Measurements from ENCODE around the gene HSF5.

Gene HSF5

DNA sequence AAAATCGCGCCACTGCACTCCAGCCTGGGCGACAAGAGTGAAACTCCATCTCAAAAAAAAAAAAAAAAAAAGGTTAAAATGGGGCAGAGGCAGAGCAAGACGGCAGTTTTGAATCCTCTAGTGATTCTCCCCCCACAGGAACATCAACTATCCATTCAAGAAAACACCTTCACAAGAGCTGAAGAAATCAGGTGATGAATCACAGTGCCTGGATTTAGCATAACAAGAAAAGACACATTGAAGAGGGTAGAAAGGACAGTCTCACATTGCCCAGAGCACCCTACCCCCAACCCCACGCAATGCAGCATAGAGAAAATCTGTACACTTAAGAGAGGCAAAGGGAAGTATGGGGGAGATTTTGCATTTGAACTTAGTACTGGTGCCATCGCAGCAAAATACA lies 42.1 kb downstream of the HSF5 start:
- no peak for DNase-seq
- Histone ChIP-seq H3K27me3 (ENCODE audit: insufficient read depth, low read depth, severe bottlenecking) (no peaks in the 10 kb centered on the region), H3K4me3 (ENCODE audit: low read depth, low read length) (no peak overlapping the region), H3K9me3 (ENCODE audit: severe bottlenecking) (no peaks in the 10 kb centered on the region), H3K36me3 (no peaks in the 10 kb centered on the region), H3K27ac (no peak overlapping the region)
- no peak for TF ChIP-seq CTCF (IDR thresholded peaks at IDR 0.05; ENCODE audit: low read depth, low read length)

- Histone ChIP-seq H3K36me3 (no peaks in the 10 kb centered on the region), H3K27me3 (ENCODE audit: insufficient read depth, low read depth, severe bottlenecking) (no peaks in the 10 kb centered on the region), H3K4me3 (ENCODE audit: low read depth, low read length) (no peak overlapping the region), H3K27ac (no peak overlapping the region), H3K9me3 (ENCODE audit: severe bottlenecking) (no peaks in the 10 kb centered on the region)
- no peak for TF ChIP-seq CTCF (IDR thresholded peaks at IDR 0.05; ENCODE audit: low read depth, low read length)
- no peak for DNase-seq
These were observed 51.4 kb downstream of the HSF5 start for GRCh38 chr17:58436805-58437239.

DNA sequence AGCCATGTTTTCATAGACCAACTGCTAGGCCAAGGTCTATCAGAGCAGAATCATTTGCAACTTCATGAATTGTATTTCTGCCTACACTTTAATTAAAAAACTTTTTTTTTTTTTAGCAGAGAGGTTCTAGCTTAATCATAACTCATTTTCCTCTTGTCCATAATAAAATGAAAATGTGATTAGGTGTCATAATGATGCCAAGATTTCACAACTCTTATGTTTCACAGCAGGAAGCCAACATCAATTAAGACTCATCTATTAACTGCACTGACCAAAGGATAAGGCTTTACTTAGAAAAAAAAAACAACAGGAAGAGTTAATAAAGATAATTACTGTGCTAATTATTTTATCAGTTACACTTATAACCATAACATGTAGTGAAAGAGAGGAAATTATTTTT lies 52.0 kb downstream of the HSF5 start:
- Histone ChIP-seq H3K27ac (no peak overlapping the region), H3K27me3 (ENCODE audit: insufficient read depth, low read depth, severe bottlenecking) (no peaks in the 10 kb centered on the region), H3K4me3 (ENCODE audit: low read depth, low read length) (no peak overlapping the region), H3K9me3 (ENCODE audit: severe bottlenecking) (no peaks in the 10 kb centered on the region), H3K36me3 (no peaks in the 10 kb centered on the region)
- no peak for TF ChIP-seq CTCF (IDR thresholded peaks at IDR 0.05; ENCODE audit: low read depth, low read length)
- DNase-seq: no peak

- DNase-seq: no peak
- H3K27ac ChIP-seq: no peak overlapping the region
- H3K4me3 ChIP-seq (ENCODE audit: low read depth, low read length): no peak overlapping the region
- H3K9me3 ChIP-seq (ENCODE audit: severe bottlenecking): no peaks in the 10 kb centered on the region
- H3K36me3 ChIP-seq: no peaks in the 10 kb centered on the region
- H3K27me3 ChIP-seq (ENCODE audit: insufficient read depth, low read depth, severe bottlenecking): no peaks in the 10 kb centered on the region
- TF ChIP-seq CTCF (IDR thresholded peaks at IDR 0.05; ENCODE audit: low read depth, low read length): 0 out of 2 replicates have a peak, but pooled peaks have one; percentile 5
These were observed 55.2 kb downstream of the HSF5 start for GRCh38 chr17:58432806-58433573.

GRCh38 chr17:58427807-58428206 lies 60.4 kb downstream of the HSF5 start:
- Histone ChIP-seq H3K27ac (no peak overlapping the region), H3K36me3 (no peaks in the 10 kb centered on the region), H3K27me3 (ENCODE audit: insufficient read depth, low read depth, severe bottlenecking) (no peaks in the 10 kb centered on the region), H3K9me3 (ENCODE audit: severe bottlenecking) (no peaks in the 10 kb centered on the region), H3K4me3 (ENCODE audit: low read depth, low read length) (no peak overlapping the region)
- TF ChIP-seq CTCF (IDR thresholded peaks at IDR 0.05; ENCODE audit: low read depth, low read length): no peak
- no peak for DNase-seq

DNA sequence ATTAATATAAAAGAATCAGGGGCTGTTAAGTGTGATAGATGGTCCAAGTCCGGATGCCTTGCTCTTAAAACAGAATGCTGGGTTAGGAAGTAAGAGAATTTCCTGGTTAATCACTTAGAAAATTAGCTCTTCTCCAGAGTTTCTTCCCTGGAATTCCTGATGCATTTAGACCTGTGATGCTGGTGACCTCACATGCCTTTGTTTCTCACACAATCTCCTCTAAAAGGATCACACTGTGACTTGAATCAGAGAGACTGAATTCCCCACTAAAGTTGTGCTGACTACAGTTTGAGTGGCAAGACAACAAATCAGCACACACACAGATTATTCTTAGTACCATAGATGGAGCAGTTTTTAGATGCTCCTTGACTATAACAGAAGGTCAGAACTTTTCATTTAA lies 66.5 kb downstream of the HSF5 start:
- Histone ChIP-seq H3K4me3 (ENCODE audit: low read depth, low read length) (no peak overlapping the region), H3K27me3 (ENCODE audit: insufficient read depth, low read depth, severe bottlenecking) (no peaks in the 10 kb centered on the region), H3K9me3 (ENCODE audit: severe bottlenecking) (no peaks in the 10 kb centered on the region), H3K36me3 (no peaks in the 10 kb centered on the region), H3K27ac (no peak overlapping the region)
- TF ChIP-seq CTCF (IDR thresholded peaks at IDR 0.05; ENCODE audit: low read depth, low read length): no peak
- DNase-seq: no peak

All from WERI-Rb-1 (cell line).